ENCODE measurements around the gene FAF1. TPM values are rescaled to one million over a fixed set of nuclear protein-coding genes. Genes with fewer than 3 reads are reported as not detected.

The FAF1 gene
- total RNA-seq, 1 donor from 2014 or later = 54.3 TPM

DNA sequence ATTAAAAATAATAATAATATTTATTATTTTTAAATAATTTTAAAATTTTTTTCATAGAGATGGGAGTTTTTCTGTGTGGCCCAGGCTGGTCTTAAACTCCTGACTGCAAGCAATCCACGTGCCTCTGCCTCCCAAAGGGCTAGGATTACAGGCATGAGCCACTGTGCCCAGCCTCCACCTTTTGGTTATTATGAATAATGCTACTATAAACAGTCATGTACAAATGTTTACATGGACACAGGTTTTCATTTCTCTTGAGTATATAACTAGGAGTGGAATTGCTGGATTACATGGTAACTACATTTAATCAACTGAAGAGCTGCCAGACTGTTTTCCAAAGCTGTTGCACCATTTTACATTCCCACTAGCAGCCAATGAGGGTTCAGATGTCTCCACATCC lies 433.6 kb downstream of the FAF1 start:
- no peak for DNase-seq (ENCODE audit: low spot score)
- Mint-ChIP-seq H3K27me3 (ENCODE audit: unreplicated experiment) (no peaks in the 10 kb centered on the region), H3K27ac (ENCODE audit: unreplicated experiment) (no peak overlapping the region), H3K4me1 (ENCODE audit: unreplicated experiment) (peaks cover 13% of the 10 kb centered on the region), H3K36me3 (ENCODE audit: low read depth, unreplicated experiment) (no peaks in the 10 kb centered on the region), H3K4me3 (ENCODE audit: unreplicated experiment) (no peak overlapping the region), H3K9me3 (ENCODE audit: unreplicated experiment) (no peaks in the 10 kb centered on the region)
- TF ChIP-seq, protein P1, sequence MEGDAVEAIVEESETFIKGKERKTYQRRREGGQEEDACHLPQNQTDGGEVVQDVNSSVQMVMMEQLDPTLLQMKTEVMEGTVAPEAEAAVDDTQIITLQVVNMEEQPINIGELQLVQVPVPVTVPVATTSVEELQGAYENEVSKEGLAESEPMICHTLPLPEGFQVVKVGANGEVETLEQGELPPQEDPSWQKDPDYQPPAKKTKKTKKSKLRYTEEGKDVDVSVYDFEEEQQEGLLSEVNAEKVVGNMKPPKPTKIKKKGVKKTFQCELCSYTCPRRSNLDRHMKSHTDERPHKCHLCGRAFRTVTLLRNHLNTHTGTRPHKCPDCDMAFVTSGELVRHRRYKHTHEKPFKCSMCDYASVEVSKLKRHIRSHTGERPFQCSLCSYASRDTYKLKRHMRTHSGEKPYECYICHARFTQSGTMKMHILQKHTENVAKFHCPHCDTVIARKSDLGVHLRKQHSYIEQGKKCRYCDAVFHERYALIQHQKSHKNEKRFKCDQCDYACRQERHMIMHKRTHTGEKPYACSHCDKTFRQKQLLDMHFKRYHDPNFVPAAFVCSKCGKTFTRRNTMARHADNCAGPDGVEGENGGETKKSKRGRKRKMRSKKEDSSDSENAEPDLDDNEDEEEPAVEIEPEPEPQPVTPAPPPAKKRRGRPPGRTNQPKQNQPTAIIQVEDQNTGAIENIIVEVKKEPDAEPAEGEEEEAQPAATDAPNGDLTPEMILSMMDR (IDR thresholded peaks at IDR 0.05; ENCODE audit: unreplicated experiment) = no peak

DNA sequence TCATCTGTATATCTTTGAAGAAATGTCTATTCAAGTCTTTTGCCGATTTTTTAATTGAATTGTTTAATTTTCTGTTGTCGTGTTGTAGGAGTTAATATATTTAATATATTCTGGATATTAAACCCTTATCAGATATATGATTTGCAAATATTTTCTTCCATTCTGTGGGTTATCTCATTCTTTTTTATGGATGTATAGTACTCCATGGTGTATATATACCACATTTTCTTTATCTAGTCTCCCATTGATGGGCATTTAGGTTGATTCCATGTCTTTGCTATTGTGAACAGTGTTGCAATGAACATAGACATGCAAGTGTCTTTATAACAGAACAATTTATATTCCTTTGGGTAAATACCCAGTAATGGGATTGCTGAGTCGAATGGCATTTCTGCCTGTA lies 436.5 kb downstream of the FAF1 start:
- H3K9me3 Mint-ChIP-seq (ENCODE audit: unreplicated experiment) = no peaks in the 10 kb centered on the region
- H3K27me3 Mint-ChIP-seq (ENCODE audit: unreplicated experiment) = no peaks in the 10 kb centered on the region
- H3K27ac Mint-ChIP-seq (ENCODE audit: unreplicated experiment) = no peak overlapping the region
- no peaks in the 10 kb centered on the region for H3K36me3 Mint-ChIP-seq (ENCODE audit: low read depth, unreplicated experiment)
- TF ChIP-seq, protein P1 (IDR thresholded peaks at IDR 0.05; ENCODE audit: unreplicated experiment) = no peak
- no peaks in the 10 kb centered on the region for H3K4me1 Mint-ChIP-seq (ENCODE audit: unreplicated experiment)
- no peak overlapping the region for H3K4me3 Mint-ChIP-seq (ENCODE audit: unreplicated experiment)
- DNase-seq (ENCODE audit: low spot score) = no peak

DNA sequence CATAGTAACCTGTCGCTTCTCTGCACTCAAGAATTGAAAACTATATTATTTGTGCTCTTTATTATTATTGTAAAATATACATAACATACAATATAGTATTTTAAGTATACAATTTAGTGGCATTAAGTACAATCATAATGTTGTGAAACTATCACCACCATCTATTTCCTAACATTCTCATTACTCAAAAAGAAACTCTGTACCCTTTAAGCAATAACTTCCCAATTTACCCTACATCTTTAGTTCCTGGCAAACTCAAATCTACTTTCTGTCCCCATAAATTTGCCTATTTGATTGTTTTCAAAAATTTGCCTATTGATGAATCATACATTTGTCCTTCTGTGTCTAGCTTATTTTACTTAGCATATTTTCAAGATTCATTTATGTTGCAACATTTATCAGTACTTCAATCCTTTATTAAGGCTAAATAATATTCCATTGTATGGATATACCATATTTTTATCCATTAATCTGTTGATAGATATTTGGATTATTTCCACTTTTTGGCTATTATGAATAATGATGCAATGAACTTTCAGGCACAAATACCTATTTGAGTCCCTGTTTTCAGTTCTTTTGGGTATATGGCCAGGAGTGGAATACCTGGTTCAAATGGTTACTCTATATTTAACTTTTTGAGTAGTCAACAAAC lies 437.2 kb downstream of the FAF1 start:
- H3K9me3 Mint-ChIP-seq (ENCODE audit: unreplicated experiment) = no peaks in the 10 kb centered on the region
- H3K36me3 Mint-ChIP-seq (ENCODE audit: low read depth, unreplicated experiment) = no peaks in the 10 kb centered on the region
- DNase-seq (ENCODE audit: low spot score) = no peak
- no peak overlapping the region for H3K27ac Mint-ChIP-seq (ENCODE audit: unreplicated experiment)
- no peak overlapping the region for H3K4me3 Mint-ChIP-seq (ENCODE audit: unreplicated experiment)
- TF ChIP-seq, protein P1 (IDR thresholded peaks at IDR 0.05; ENCODE audit: unreplicated experiment) = no peak
- no peaks in the 10 kb centered on the region for H3K27me3 Mint-ChIP-seq (ENCODE audit: unreplicated experiment)
- no peaks in the 10 kb centered on the region for H3K4me1 Mint-ChIP-seq (ENCODE audit: unreplicated experiment)

DNA sequence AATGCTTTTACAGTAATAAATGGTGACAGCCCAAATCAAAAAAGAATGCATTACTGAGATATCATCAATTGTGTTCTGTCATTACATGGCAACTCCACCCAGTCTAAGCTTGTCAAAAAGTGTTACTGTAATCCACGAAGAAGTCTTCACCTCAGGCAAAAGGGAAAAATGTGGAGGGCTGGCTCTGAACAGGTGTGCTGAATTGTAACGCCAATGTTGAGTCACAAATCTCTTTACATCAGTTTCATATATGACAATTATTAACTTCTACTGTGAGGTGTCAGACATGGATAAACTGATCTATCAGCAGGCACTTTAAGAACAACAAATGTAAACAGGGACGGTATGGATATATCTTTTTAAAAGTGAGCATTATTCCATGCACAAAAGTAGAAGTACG lies 438.4 kb downstream of the FAF1 start:
- TF ChIP-seq, protein P1 (IDR thresholded peaks at IDR 0.05; ENCODE audit: unreplicated experiment) = no peak
- H3K9me3 Mint-ChIP-seq (ENCODE audit: unreplicated experiment) = no peaks in the 10 kb centered on the region
- H3K27me3 Mint-ChIP-seq (ENCODE audit: unreplicated experiment) = no peaks in the 10 kb centered on the region
- no peak overlapping the region for H3K4me3 Mint-ChIP-seq (ENCODE audit: unreplicated experiment)
- no peaks in the 10 kb centered on the region for H3K4me1 Mint-ChIP-seq (ENCODE audit: unreplicated experiment)
- H3K27ac Mint-ChIP-seq (ENCODE audit: unreplicated experiment) = no peak overlapping the region
- H3K36me3 Mint-ChIP-seq (ENCODE audit: low read depth, unreplicated experiment) = no peaks in the 10 kb centered on the region
- DNase-seq (ENCODE audit: low spot score) = no peak

DNA sequence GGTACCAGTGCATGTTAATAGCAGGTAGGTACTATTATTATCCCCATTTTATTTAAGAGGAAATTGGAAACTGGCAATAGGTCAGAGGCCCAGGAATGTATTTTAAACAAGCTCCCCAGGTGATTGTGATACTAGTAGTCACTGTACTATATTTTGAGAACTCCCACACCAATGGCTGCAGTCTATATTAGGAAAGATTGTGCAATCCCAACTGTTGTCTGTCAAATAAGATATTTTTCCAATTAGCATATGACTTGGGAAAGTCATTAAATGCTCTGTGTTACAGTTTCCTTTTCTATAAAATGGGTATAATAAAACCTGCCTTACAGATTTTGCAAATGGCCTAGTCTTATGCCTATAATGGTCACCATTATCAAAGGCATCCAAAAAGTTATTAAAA lies 442.6 kb downstream of the FAF1 start:
- H3K27me3 Mint-ChIP-seq (ENCODE audit: unreplicated experiment) = no peaks in the 10 kb centered on the region
- TF ChIP-seq, protein P1 (IDR thresholded peaks at IDR 0.05; ENCODE audit: unreplicated experiment) = no peak
- DNase-seq (ENCODE audit: low spot score) = no peak
- no peaks in the 10 kb centered on the region for H3K36me3 Mint-ChIP-seq (ENCODE audit: low read depth, unreplicated experiment)
- no peak overlapping the region for H3K27ac Mint-ChIP-seq (ENCODE audit: unreplicated experiment)
- no peak overlapping the region for H3K4me3 Mint-ChIP-seq (ENCODE audit: unreplicated experiment)
- H3K9me3 Mint-ChIP-seq (ENCODE audit: unreplicated experiment) = no peaks in the 10 kb centered on the region
- no peaks in the 10 kb centered on the region for H3K4me1 Mint-ChIP-seq (ENCODE audit: unreplicated experiment)

Data from endothelial cell (in vitro differentiated cells).